NCI-H1930 (cell line): Measurements from ENCODE around the gene ADD3.
"Not testable (repeated sequence)": the region's sequence is repeated elsewhere in the genome, so short reads cannot be mapped to it uniquely, and the experiment has no call there.

Experiments used
- DNase-seq, 2 experiments: peaks; one replicate each; lab custom pipeline; 2025; lab: John Stamatoyannopoulos, UW

The ADD3 gene

GRCh38 chr10:110109511-110109910 lies 101.7 kb downstream of the ADD3 start:
- DNase-seq, result no peak

DNA sequence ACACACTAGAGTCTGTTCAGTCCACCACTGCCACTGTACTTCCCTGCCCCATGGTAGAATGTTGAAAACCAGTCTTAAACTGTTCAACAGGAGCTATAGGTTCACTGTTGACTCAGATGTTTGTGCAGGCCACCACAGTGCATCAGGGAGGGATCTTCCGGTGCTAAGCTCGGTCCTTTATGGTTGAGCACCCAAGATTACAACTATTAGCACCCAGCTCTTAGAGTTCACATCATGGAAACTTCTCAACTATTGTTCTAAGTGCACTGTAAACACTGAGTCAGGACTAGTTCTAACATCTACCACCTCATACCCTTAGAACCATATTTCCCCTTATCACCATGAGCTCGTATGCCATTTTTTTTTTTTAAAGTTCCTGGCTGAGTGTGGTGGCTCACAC lies 102.6 kb downstream of the ADD3 start:
- DNase-seq, result no peak

- no peak for DNase-seq
Measured at GRCh38 chr10:110113670-110114337, 106.0 kb downstream of the ADD3 start.

- not testable (repeated sequence) for DNase-seq
Measured at GRCh38 chr10:110114668-110115067, 106.9 kb downstream of the ADD3 start.

GRCh38 chr10:110115784-110116520 lies 108.2 kb downstream of the ADD3 start:
- DNase-seq, result no peak

- DNase-seq, result no peak
Measured at GRCh38 chr10:110118891-110119621, 111.3 kb downstream of the ADD3 start.

GRCh38 chr10:110123594-110123993 lies 115.8 kb downstream of the ADD3 start:
- DNase-seq, result no peak

DNA sequence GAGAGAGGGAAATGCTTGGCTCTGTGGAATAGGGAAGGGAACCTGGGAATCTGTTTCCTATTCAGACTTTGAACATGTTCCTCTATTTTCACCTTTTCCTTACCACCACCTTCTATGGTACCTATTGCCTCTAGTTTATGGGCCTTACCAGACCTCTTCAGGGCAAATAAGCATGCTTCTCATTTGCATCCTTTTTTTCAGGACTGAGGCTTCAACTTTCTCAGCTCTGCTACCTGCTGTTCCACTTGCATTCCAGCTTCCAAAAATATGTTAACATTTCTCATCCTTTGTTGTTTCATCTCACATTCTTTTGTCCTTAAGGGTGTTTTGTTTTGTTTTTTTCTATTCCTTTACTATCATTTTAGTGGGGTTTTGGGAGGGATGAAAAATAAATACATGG lies 121.7 kb downstream of the ADD3 start:
- DNase-seq, result no peak

GRCh38 chr10:110134917-110135316 lies 127.1 kb downstream of the ADD3 start:
- DNase-seq, result no peak

GRCh38 chr10:110135836-110136235 lies 128.1 kb downstream of the ADD3 start:
- DNase-seq, result not testable (repeated sequence)

DNA sequence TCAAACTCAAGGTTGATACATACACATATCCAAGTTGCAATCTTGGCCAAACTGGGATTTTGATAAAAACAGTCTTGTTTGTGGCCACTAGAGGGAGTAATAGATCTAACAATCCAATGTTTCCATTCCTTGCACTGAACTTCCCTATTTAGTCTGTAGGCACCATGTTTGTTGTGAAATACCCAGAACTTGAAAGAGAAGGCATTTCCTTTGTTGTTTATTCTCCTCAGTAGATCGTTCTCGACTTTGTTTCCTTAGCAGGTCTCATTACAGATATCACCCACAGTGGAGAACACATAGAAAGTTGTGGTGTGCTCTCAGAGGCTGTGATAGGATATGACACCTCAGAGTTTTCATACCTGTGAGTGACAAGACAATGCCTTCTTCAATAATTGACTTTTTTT lies 129.4 kb downstream of the ADD3 start:
- peak in 1 of 2 experiments; percentile 44 for DNase-seq

GRCh38 chr10:110138197-110138812 lies 130.5 kb downstream of the ADD3 start:
- DNase-seq, result peak; percentile 1 to 2

GRCh38 chr10:110141185-110141584 lies 133.4 kb downstream of the ADD3 start:
- no peak for DNase-seq

DNA sequence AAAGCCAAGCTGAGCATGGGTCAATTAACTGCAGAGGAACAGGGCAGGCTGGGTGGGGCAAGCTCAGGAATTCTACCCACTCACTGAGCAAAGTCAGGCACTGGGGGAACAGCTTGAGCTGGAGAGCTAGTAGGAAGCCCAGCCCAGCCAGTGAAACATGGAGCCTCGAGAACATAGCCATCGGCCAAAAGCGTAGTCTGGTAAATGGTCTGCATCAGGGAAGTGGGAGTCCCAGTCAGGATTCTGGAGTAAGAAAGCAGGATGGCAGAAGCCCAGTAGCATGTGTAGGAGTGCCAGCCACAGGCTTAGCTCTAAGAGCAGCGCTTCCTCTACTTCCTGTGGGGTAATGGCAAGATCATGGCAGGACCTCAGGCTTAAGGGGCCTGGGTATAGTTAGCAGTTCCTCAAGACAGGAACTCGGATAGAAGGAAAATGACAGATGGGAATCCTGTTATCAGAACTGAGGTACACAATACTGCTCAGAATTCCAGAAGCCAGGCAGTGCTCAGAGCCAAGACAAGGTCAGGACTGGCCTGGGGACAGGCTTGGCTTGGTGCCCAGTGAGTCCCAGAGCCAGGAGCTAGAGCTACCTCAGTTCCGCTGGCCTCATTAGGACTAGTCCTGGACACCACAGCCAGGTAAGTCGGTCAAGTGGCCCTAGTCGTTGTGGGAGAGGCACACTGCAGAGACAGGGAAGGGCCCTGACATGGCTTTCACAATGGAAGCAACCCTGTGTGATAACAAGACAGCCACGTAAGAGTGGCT lies 134.3 kb downstream of the ADD3 start:
- no peak for DNase-seq

- DNase-seq, result no peak
Measured at GRCh38 chr10:110142965-110143364, 135.2 kb downstream of the ADD3 start.

DNA sequence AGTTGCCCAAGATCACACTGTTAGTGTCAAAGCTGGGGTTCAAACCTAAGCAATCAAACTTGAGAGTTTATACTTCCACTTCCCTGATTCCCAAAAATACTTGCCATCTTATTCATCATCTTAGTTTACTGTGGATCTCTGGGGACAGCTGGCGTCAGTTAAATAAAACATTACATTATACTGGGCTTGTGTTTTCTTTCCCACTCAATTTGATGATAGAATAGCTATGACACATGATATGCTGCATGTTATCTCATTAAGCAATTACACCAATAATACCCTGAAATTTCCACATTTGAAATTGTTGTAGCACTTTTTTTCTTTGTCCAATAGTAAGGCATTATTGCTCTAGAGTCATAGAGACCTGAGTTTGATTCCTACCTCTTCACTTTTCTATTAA lies 136.7 kb downstream of the ADD3 start:
- DNase-seq, result no peak

DNA sequence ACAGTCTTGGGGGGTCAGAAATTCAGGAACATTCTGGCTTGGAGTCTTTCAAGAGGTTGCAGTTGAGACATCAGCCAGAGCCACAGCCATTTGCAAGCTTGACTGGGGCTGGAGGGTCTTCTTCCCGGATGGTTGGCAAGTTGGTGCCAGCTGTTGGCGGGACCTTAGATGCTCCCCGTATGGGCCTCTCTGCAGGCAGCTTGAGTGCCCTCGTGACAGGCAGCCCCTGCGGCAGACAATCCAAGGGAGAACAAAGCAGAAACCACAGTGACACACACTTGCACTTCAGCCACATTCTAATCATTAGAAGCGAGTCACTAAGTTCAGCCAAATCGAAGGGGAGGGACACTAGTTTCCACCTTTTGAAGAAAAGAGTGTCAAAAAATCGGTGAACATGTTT lies 140.2 kb downstream of the ADD3 start:
- no peak for DNase-seq

- DNase-seq, result no peak
Measured at GRCh38 chr10:110149259-110149658, 141.5 kb downstream of the ADD3 start.

DNA sequence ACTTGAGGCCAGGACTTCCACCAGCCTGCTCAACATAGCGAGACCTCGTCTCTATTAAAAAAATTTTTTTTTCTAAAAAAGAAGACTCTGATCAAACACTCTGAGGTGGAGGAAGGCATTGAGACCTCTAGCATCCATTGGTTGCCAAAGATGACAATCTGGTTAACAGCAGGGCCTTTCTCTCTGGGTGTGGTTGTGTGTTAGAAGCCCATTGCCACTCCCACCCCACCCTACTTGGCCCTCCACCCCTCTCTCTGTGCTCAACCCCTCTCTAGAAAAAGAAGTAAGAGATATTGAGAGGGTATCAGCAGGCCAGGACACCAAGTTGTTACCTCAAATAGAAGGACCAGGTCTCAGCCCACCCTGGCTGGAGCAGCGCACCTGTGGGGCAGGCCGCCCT lies 142.3 kb downstream of the ADD3 start:
- DNase-seq, result no peak

DNA sequence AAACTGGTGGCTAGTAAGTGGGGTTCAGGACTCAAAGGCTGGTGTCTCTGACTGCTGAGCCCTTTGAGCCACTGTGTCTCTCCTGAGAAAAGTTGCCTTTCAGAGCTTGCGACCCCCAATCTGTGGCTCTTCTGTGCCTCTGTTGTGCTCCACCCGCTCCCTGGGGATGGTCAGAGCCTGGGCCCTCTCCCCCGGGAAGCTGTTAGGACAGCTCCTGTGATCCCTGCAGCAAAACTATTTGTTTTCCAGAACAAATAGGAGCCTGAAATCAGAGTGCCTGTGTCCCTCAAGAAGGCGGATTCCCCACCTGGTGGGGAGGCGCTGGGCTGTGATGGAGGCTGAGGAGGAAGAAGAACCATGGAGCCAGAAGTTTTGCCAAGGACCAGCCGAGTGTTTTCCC lies 143.2 kb downstream of the ADD3 start:
- DNase-seq, result no peak

GRCh38 chr10:110151467-110151866 lies 143.7 kb downstream of the ADD3 start:
- no peak for DNase-seq

GRCh38 chr10:110151971-110152370 lies 144.2 kb downstream of the ADD3 start:
- no peak for DNase-seq
